ENCODE measurements around the gene FAM170B.

DNA sequence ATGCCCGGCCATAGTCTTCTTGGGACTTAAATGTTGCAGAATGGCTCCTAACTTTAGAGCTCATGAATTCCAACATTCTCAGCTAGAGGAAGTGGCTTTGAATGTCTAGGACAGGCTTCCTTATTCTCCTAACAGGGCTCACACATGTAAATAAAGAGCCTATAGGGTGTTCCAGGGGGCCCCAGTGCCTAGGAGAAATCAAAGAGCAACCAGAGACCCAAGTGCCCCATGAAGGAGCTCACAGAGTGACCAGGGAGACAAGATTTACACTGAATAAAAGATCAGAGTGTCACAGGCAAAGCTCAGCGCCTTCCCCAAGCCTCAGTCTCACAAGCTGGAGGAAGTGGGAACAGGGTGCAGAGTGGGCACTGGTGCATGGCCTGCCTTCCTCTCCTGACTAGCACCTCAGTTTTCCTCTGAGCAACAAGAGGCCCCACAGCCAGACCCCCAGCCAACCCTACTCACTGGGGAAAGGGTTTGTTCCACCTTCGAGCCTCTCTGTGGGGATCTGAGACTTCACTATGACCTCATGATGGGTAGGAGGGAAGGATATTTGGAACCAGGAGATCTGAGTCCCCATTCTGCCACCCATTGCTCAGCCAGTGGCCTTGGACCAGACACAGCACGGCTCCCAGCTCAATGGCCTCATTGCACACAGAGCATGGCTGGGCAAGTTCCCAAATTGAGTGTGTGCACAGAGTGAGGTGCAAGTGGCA, 38.4 kb upstream of the FAM170B start:
- TF ChIP-seq, protein P1, sequence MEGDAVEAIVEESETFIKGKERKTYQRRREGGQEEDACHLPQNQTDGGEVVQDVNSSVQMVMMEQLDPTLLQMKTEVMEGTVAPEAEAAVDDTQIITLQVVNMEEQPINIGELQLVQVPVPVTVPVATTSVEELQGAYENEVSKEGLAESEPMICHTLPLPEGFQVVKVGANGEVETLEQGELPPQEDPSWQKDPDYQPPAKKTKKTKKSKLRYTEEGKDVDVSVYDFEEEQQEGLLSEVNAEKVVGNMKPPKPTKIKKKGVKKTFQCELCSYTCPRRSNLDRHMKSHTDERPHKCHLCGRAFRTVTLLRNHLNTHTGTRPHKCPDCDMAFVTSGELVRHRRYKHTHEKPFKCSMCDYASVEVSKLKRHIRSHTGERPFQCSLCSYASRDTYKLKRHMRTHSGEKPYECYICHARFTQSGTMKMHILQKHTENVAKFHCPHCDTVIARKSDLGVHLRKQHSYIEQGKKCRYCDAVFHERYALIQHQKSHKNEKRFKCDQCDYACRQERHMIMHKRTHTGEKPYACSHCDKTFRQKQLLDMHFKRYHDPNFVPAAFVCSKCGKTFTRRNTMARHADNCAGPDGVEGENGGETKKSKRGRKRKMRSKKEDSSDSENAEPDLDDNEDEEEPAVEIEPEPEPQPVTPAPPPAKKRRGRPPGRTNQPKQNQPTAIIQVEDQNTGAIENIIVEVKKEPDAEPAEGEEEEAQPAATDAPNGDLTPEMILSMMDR (IDR thresholded peaks at IDR 0.05) = no peak
- TF ChIP-seq POLR2A (IDR thresholded peaks at IDR 0.05) = no peak
